Lung (tissue), 12 donors: ENCODE data around the gene PYCARD. TPM values are rescaled to one million over a fixed set of nuclear protein-coding genes. Genes with fewer than 3 reads are reported as not detected.

Source experiments
- ATAC-seq: fragments of 200-7000 bp; cut with Tn5 transposase; one replicate; pipeline ENCODE4 v1.9.1; 2020; ENCODE audit warnings: moderate number of reproducible peaks; ENCODE audit not compliant: insufficient read depth, low FRiP score
- DNase-seq, 3 donors: peaks; one replicate each; pipeline ENCODE4 v3.0.0-alpha.2; 2013 to 2017
- H3K27ac ChIP-seq, 2 donors: one replicate each; pipeline ENCODE4 v1.5.1; 2013; ENCODE audit warnings: mild to moderate bottlenecking in 2 of 2, moderate library complexity in 2 of 2, control low read depth in 1 of 2, inconsistent platforms in 1 of 2, low read depth in 1 of 2, low read length in 1 of 2
- H3K27me3 ChIP-seq, 3 donors: one replicate each; pipeline ENCODE4 v1.5.1; 2013; ENCODE audit warnings: low read length in 2 of 3; ENCODE audit not compliant: control insufficient read depth in 3 of 3, insufficient read depth in 3 of 3
- H3K36me3 ChIP-seq, 4 donors: one replicate each; pipeline ENCODE4 v1.5.1; 2013; ENCODE audit warnings: low read length in 4 of 4, mild to moderate bottlenecking in 1 of 4, moderate library complexity in 1 of 4; ENCODE audit not compliant: control insufficient read depth in 4 of 4, insufficient read depth in 4 of 4
- H3K4me1 ChIP-seq, 5 donors: one replicate each; pipeline ENCODE4 v1.5.1; 2013; ENCODE audit warnings: low read length in 5 of 5, mild to moderate bottlenecking in 2 of 5, moderate library complexity in 1 of 5; ENCODE audit not compliant: control insufficient read depth in 5 of 5, insufficient read depth in 5 of 5
- H3K4me3 ChIP-seq: one replicate; pipeline ENCODE4 v1.5.1; 2013; ENCODE audit warnings: mild to moderate bottlenecking, control low read depth, moderate library complexity
- H3K9ac ChIP-seq, 2 donors: one replicate each; pipeline ENCODE4 v1.5.1; 2013; ENCODE audit warnings: low read length in 2 of 2, control low read depth in 1 of 2; ENCODE audit not compliant: insufficient read depth in 1 of 2
- H3K9me3 ChIP-seq, 4 donors: one replicate each; pipeline ENCODE4 v1.5.1; 2013; ENCODE audit warnings: low read length in 3 of 4, mild to moderate bottlenecking in 1 of 4, moderate library complexity in 1 of 4; ENCODE audit not compliant: control insufficient read depth in 4 of 4, insufficient read depth in 3 of 4
- whole genome bisulfite sequencing, 2 donors: extraction: QIAGEN DNeasy Blood & Tissue Kit; methylation state at CpG; one replicate each; pipeline ENCODE4 v1.1.7; 2013; 5-methylcytosine and 5-hydroxymethylcytosine counted together
- polyA plus RNA-seq, 2 donors: library from polyadenylated mRNA; stranded (reverse); fragments of 200-250 nt; gene quantifications; one replicate each; pipeline ENCODE4 v1.2.1, GENCODE V29; 2013
- total RNA-seq, 2 donors: library from RNA; depleted of rRNA in 1 of 2; stranded (reverse); fragments of >200 nt in 1 of 2; gene quantifications; one replicate each; pipeline ENCODE4 v1.2.1, GENCODE V29; 2014 to 2021
- TF ChIP-seq, protein P1 (sequence below): IDR thresholded peaks from 2 replicates; pipeline ENCODE4 v1.5.1; 2012; ENCODE audit warnings: mild to moderate bottlenecking; ENCODE audit errors: control extremely low read depth, extremely low read depth
- donor health status: control.
- donor health status: control.
- donor health status: Bipolar disorder and iron deficiency.
- donor health status: healthy.
- donor health status: DM: yes; HTN: yes; CAD: no.

PYCARD gene
- total and polyA plus RNA-seq, 4 donors: 24.1 to 119 (median 70.1) TPM

DNA sequence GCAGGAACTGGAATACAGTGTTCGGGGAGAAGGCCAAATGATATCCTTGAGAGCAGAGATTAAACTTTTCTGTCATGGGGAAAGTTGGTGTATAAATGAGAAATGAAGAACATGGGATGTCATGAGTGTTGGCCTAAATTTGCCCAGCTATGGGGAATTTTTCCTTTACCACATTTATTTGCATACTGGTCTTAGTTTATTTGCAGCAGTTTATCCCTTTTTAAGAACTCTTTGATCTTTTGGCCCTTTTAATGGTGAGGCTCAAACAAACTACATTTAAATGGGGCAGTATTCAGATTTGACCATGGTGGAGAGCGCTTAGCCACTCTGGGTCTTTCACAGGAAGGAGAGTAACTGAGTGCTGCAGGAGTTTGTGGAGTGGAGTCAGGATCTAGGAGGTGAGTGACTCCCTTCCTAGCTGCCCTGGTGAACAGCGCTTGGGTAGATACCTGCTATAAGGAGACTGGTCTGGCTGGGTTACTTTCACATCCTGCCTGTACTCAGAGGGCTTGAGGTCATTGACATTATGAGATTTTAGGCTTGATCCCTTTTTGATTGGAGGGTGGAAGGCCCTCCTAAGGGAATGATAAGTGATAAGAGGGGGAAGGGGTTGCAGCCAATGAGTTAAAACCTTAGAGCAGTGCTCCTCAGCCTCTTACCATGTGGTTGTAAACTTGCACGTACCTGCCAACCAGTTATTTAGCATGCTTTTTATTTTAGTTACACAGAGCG lies 10.7 kb downstream of the PYCARD start:
- TF ChIP-seq, protein P1, sequence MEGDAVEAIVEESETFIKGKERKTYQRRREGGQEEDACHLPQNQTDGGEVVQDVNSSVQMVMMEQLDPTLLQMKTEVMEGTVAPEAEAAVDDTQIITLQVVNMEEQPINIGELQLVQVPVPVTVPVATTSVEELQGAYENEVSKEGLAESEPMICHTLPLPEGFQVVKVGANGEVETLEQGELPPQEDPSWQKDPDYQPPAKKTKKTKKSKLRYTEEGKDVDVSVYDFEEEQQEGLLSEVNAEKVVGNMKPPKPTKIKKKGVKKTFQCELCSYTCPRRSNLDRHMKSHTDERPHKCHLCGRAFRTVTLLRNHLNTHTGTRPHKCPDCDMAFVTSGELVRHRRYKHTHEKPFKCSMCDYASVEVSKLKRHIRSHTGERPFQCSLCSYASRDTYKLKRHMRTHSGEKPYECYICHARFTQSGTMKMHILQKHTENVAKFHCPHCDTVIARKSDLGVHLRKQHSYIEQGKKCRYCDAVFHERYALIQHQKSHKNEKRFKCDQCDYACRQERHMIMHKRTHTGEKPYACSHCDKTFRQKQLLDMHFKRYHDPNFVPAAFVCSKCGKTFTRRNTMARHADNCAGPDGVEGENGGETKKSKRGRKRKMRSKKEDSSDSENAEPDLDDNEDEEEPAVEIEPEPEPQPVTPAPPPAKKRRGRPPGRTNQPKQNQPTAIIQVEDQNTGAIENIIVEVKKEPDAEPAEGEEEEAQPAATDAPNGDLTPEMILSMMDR: no peak
- Histone ChIP-seq H3K4me1 (no peaks in the 10 kb centered on the region), H3K36me3 (peaks cover 70 to 72% (median 71%) of the 10 kb centered on the region in 4 donors), H3K27me3 (no peaks in the 10 kb centered on the region), H3K9ac (no peak overlapping the region), H3K4me3 (no peak overlapping the region), H3K9me3 (no peaks in the 10 kb centered on the region), H3K27ac (no peak overlapping the region)
- ATAC-seq: no peak
- DNase-seq: no peak
- WGBS, 2 donors: 86 to 91% methylated on average over 5 of the region's 5 CpGs

DNA sequence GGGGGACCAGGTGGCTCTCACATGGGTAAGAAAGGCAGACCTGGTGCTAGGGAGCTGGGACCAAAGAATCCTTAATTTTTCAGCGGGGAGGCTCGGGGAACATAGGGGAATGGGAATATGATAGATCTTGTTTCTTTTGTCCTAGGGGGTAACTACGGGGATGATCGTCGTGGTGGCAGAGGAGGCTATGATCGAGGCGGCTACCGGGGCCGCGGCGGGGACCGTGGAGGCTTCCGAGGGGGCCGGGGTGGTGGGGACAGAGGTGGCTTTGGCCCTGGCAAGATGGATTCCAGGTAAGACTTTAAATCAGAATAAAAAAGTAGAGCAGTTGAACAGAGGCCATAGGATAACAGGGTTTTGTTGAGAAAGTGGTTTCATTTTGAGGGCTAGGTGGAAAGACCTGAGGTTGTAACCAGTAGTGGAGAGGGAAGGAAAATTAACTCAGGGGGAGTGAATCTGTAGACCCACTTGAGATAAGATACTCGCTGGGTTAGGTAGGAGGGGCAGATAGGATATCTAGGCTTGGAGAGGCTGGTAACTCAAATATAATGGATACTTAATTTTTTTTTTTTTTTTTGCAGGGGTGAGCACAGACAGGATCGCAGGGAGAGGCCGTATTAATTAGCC lies 11.6 kb downstream of the PYCARD start:
- H3K4me1 ChIP-seq: no peaks in the 10 kb centered on the region
- H3K27me3 ChIP-seq: no peaks in the 10 kb centered on the region
- 96% methylated on average over 17 of the region's 17 CpGs for WGBS, 2 donors
- peaks cover 74 to 81% (median 79%) of the 10 kb centered on the region in 4 donors for H3K36me3 ChIP-seq
- DNase-seq (no peak), ATAC-seq (no peak)
- no peak overlapping the region for H3K9ac ChIP-seq
- H3K27ac ChIP-seq: no peak overlapping the region
- no peak overlapping the region for H3K4me3 ChIP-seq
- no peaks in the 10 kb centered on the region for H3K9me3 ChIP-seq
- TF ChIP-seq, protein P1: no peak

DNA sequence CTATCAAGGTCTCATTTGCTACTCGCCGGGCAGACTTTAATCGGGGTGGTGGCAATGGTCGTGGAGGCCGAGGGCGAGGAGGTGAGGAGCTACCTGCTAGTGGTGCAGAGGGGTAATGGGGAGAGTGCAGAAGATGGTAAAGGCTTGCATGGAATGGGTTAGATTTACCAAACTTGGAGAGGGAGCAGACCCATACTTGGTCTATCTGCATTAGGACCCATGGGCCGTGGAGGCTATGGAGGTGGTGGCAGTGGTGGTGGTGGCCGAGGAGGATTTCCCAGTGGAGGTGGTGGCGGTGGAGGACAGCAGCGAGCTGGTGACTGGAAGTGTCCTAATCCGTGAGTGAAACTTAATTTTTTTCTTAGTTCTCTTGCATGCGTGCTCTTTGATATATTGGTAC lies 12.5 kb downstream of the PYCARD start:
- WGBS, 2 donors: 94 to 95% methylated on average over 12 of the region's 12 CpGs
- no peaks in the 10 kb centered on the region for H3K27me3 ChIP-seq

More for the DNA sequence above, 12.5 kb downstream of the PYCARD start:
- H3K4me1 ChIP-seq: peaks cover 0 to 1% (median 0%) of the 10 kb centered on the region in 5 donors
- H3K9me3 ChIP-seq: no peaks in the 10 kb centered on the region
- H3K9ac ChIP-seq: no peak overlapping the region
- TF ChIP-seq, protein P1: no peak
- no peak overlapping the region for H3K27ac ChIP-seq
- no peak overlapping the region for H3K4me3 ChIP-seq
- ATAC-seq (no peak), DNase-seq (no peak)
- peaks cover 76 to 88% (median 80%) of the 10 kb centered on the region in 4 donors for H3K36me3 ChIP-seq
